22Rv1 (cell line): ENCODE results near the gene LCN9.

Experiments used
- H3K27ac ChIP-seq: fragments of 450-650 bp; 2 replicates; pipeline ENCODE4 v1.5.1; 2017
- CTCF ChIP-seq: fragments of 450-650 bp; IDR thresholded peaks from 2 replicates; pipeline ENCODE4 v1.5.1; 2017; ENCODE audit warnings: mild to moderate bottlenecking
- ZFX ChIP-seq: fragments of 450-650 bp; IDR thresholded peaks from 2 replicates; pipeline ENCODE4 v1.6.1; 2017; ENCODE audit warnings: antibody characterized with exemption, borderline replicate concordance

The LCN9 gene

GRCh38 chr9:135698767-135699166 lies 35.7 kb downstream of the LCN9 start:
- no peak overlapping the region for H3K27ac ChIP-seq
- TF ChIP-seq CTCF = no peak

GRCh38 chr9:135699440-135699839 lies 36.3 kb downstream of the LCN9 start, which contains the start of gene SOHLH1:
Gene SOHLH1, minus strand, starts transcription at chr9:135699481. Its CDS starts 14 bp downstream, at chr9:135699467.
- no peak for TF ChIP-seq CTCF
- TF ChIP-seq ZFX = no peak
- no peak within 1 kb of the TSS for H3K27ac ChIP-seq

- H3K27ac ChIP-seq = no peak overlapping the region
- TF ChIP-seq ZFX (no peak), CTCF (no peak)
These were observed 37.4 kb downstream of the LCN9 start for GRCh38 chr9:135700525-135700924.

GRCh38 chr9:135701067-135701958 lies 38.2 kb downstream of the LCN9 start:
- no peak overlapping the region for H3K27ac ChIP-seq
- TF ChIP-seq ZFX (no peak), CTCF (no peak)

- H3K27ac ChIP-seq = no peak within 1 kb of the TSS
- no peak for TF ChIP-seq ZFX
- peak; percentile 96 for TF ChIP-seq CTCF
These were observed 39.0 kb downstream of the LCN9 start, which contains the start of gene KCNT1 for GRCh38 chr9:135701959-135702721. Gene KCNT1, plus strand, starts transcription at chr9:135702185. Its CDS starts 74 bp downstream, at chr9:135702259.

GRCh38 chr9:135703726-135704125 lies 40.6 kb downstream of the LCN9 start:
- no peak overlapping the region for H3K27ac ChIP-seq
- TF ChIP-seq CTCF (no peak), ZFX (no peak)

GRCh38 chr9:135704483-135704882 lies 41.4 kb downstream of the LCN9 start:
- no peak overlapping the region for H3K27ac ChIP-seq
- TF ChIP-seq ZFX (no peak), CTCF (no peak)
